Stimulated activated CD8-positive, alpha-beta memory T cell treated with anti-CD3 and anti-CD28 coated beads, Interleukin-15, amount 100 ng/mL, for 24 hours (primary cell): Measurements from ENCODE around the gene UXT.
"Not testable (repeated sequence)": the region's sequence is repeated elsewhere in the genome, so short reads cannot be mapped to it uniquely, and the experiment has no call there.

Source experiments
- DNase-seq: peaks from one replicate; pipeline ENCODE4 v3.0.0-alpha.2; 2020; ENCODE audit warnings: low read depth

UXT gene

DNA sequence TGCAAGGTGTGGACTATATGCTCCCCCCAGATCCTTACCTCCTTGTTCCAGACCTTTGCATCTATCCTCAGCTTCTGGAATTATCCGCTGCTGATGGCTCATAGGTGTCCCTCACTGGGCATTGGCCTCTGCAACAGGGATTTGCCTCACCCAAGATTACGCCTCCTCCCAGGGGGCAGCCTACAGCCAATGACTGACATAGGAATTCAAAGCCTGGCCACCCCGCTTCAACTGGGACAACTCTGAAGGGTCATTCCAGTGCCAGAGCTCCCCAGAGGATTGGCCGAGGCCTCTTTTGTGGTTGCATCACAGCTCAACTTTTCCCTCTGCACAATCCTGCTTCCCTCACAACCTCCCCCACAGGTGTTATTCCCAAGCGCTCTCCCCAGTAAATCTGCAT, 44.4 kb downstream of the UXT start:
- no peak for DNase-seq

DNA sequence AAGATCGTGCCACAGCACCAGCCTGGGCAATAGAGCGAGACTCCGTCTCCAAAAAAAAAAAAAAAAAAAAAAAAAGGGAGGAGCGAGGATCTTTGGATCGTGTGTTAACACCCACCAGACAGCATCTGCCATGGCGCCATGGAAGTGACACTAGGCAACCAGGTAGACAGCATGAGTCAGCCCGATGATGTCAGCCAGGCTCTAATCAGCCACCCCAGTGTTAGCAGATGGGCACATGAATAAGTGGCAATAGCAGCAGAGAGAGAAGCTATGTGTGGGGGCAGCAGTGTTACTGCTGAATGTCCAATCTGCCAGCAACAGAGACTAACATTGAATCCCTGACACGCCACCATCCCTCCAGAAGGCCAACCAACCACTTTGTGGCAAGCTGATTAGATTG, 45.9 kb downstream of the UXT start:
- no peak for DNase-seq

DNA sequence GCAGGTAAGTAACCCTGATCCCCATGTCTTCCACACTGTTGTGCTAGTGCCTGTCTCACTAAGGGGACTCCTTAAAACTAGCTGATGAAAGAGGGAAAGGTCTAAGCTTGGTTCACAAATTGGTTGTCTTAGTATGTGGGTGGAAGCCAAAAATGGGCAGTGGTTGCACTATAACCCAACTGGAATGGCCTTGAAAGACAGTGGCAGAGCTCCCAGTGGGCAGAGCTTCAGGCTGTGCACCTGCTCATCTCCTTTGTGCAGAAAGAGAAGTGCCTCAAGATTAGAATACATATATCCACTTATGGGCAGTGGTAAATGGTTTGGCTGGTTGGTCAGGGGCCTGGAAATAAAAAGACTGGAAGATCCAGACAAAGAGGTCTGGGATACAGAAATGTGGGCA, 46.6 kb downstream of the UXT start:
- no peak for DNase-seq

DNA sequence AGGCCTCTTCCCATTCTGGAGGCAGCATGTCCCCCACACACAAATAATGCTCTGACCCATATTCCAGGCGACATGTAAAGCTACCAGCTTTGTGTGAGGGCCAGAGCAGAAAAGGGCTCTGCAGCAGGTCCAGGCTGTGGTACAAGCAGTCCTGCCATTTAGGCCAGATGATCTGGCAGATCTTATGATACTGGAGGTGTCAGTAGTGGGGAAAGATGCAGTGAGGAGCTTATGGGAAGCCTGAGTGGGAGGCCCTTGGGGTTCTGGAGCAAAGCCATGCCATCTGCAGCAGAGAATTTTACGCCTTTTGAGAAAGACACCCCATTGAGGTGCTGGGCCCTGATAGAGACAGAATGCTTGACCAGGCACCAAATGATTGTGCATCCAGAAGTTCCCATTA, 47.1 kb downstream of the UXT start:
- DNase-seq, result no peak

DNA sequence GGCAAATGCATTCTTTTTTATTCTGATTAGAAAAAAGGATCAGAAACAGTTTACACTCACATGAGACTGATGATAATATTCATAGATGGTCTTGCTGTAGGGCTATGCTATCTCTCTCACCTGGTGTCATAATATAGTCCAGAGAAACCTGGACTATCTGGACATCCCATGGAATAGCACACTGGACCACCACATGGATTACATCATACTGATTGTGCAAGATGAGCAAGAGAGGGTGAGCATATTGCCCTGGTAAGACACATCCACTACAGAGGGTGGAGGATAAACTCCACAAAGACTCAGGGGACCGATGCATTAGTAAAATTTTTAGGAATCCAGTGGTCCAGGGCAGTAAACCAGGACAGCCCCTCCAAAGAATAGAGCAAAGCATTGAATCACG, 47.5 kb downstream of the UXT start:
- no peak for DNase-seq

DNA sequence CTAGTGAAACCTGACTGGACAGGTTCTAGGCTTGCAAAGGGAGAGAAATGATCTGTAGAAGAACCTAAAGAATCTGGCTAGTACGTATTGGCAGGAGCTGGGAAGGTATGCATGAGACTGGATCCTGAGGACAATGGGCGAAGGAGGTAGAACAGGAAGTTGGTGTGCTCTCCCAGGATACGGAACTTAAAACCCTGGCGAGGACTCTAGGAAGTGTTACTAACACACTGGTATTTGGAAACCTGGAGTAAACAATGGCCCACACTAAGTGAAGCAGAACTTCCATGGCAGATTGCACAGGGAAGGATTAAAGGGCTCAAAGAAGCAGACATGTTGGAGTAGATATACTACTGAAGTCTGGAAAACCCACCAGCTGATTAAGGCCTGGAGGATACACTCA, 48.5 kb downstream of the UXT start:
- DNase-seq, result no peak

DNA sequence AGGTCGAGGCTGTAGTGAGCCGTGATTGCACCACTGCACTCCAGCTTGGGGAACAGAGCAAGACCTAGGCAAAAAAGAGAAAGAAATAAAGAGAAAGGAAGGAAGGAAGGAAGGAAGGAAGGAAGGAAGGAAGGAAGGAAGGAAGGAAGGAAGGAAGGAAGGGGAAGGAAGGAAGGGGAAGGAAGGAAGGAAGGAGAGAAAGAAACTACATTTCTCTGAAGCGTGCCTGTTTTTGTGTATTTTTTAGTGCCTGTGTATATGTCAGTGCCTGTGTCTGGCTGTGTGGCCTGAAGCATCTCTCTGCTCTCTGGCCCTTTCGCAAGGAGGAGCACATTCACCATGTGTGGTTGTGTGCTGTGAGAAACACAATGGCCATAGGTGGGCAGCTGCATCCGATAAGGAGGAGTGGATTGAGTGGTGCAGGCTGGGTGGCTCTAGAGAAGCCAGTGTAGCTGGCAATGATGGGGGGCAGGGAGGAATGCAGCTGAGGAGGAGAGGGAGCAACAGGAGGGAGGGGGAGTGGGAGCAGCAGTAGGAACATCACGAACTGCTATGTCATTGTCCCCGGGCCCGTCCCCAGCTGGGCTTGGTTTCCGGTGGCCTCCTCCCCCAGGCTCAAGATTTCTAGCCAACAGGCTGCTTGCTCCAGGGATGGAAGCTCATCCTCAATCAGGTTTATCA, 50.7 kb downstream of the UXT start:
- no peak for DNase-seq

DNA sequence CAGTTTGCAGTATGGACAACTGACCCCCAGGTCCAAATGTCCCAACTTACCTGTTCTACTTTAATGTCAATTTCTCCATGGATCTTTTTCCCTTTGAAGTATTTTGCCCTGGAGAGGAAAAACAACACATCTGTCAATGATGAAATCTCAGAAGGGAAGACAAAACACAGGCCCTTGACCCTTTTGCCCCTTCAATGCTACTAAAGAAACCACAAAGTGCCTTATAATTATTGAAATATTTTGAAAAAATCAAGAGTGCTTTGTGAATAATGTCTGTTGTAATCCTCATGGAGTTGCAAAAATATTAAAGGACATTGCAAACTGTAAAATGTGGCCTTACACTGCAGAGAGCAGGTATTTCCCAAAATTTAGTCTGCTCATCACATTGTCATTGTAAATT, 51.9 kb downstream of the UXT start:
- no peak for DNase-seq

DNA sequence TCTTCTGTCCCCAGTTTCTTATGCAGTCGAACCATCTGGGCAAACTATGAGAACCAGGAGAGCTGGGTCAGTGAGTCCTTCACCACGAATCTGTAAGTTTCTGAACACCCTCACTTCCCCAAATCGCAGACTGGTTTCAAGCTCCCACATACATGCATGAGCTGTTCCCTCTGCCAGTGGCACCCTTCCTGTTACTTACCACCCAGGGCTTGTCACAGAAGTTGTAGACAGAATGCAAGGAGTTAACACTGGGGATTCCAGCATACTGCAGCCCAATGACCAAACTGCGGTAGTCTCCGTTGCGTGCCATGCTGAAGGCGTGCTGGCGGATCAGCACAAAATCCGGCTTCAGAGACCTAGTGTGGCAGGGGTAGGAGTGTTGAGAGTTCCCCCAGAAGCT, 54.0 kb downstream of the UXT start:
- no peak for DNase-seq

DNA sequence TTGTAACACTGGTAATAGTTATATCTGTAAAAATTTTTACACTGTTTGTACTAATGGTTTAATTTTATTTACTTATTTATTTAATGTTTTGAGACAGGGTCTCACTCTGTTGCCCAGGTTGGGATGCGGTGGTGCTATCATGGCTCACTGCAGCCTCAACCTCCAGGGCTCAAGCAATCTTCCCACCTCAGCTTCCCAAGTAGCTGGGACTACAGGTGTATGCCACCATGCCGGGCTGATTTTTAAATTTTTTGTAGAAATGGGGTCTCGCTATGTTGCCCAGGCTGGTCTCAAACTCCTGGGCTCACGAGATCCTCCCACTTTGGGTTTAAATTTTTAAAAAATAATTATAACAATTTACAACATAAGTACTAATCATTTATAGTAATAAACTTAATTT, 55.9 kb downstream of the UXT start:
- not testable (repeated sequence) for DNase-seq
